ENCODE results near the gene PROCR. TPM values are rescaled to one million over a fixed set of nuclear protein-coding genes. Genes with fewer than 3 reads are reported as not detected.

PROCR gene
- total RNA-seq, 4 donors from 2014 or later = 124 to 266 (median 151) TPM

GRCh38 chr20:35206802-35207201 lies 34.9 kb downstream of the PROCR start:
- no peak for TF ChIP-seq CTCF (IDR thresholded peaks at IDR 0.05)
- ATAC-seq (ENCODE audit: low FRiP score) (no peak), DNase-seq (ENCODE audit: low spot score) (no peak)

GRCh38 chr20:35207950-35208611 lies 36.2 kb downstream of the PROCR start:
- peak in 1 of 3 donors; percentile 60 for TF ChIP-seq CTCF (IDR thresholded peaks at IDR 0.05)
- DNase-seq (ENCODE audit: low spot score) (peak; percentile 69), ATAC-seq (ENCODE audit: low FRiP score) (peak; percentile 88)

- DNase-seq (ENCODE audit: low spot score) (no peak), ATAC-seq (ENCODE audit: low FRiP score) (no peak)
- TF ChIP-seq CTCF (IDR thresholded peaks at IDR 0.05) = no peak
Measured at GRCh38 chr20:35215066-35215956, 43.4 kb downstream of the PROCR start.

GRCh38 chr20:35216541-35216940 lies 44.7 kb downstream of the PROCR start:
- DNase-seq (ENCODE audit: low spot score) (no peak), ATAC-seq (ENCODE audit: low FRiP score) (no peak)
- TF ChIP-seq CTCF (IDR thresholded peaks at IDR 0.05) = no peak

- DNase-seq (ENCODE audit: low spot score) = no peak
- no peak for ATAC-seq (ENCODE audit: low FRiP score)
- TF ChIP-seq CTCF (IDR thresholded peaks at IDR 0.05) = no peak
Measured at GRCh38 chr20:35223941-35224340, 52.1 kb downstream of the PROCR start.

GRCh38 chr20:35224536-35224935 lies 52.7 kb downstream of the PROCR start:
- DNase-seq (ENCODE audit: low spot score) (no peak), ATAC-seq (ENCODE audit: low FRiP score) (no peak)
- no peak for TF ChIP-seq CTCF (IDR thresholded peaks at IDR 0.05)
